SKM-1 treated with dmso at 0.1 percent for 144 hours (cell line): ENCODE data around the gene GNG4.
"Not testable (repeated sequence)": the region's sequence is repeated elsewhere in the genome, so short reads cannot be mapped to it uniquely, and the experiment has no call there.

Source experiments
- DNase-seq: peaks from one replicate; lab custom pipeline; 2025; ENCODE audit not compliant: unreplicated experiment; lab: John Stamatoyannopoulos, UW

GNG4 gene

GRCh38 chr1:235650341-235651169 is 971 bp upstream of the GNG4 start:
- no peak for DNase-seq

GRCh38 chr1:235648954-235649367 is 623 bp downstream of the GNG4 start:
- DNase-seq, result no peak

- DNase-seq, result no peak
Observed at GRCh38 chr1:235648407-235648907, 1.1 kb downstream of the GNG4 start.

- not testable (repeated sequence) for DNase-seq
Observed at GRCh38 chr1:235647537-235647936, 2.0 kb downstream of the GNG4 start.

- no peak for DNase-seq
Observed at GRCh38 chr1:235646463-235646862, 3.1 kb downstream of the GNG4 start.

- no peak for DNase-seq
Observed at GRCh38 chr1:235644693-235645305, 4.8 kb downstream of the GNG4 start.

GRCh38 chr1:235643837-235644692 is 5.5 kb downstream of the GNG4 start:
- no peak for DNase-seq

- DNase-seq, result no peak
Observed at GRCh38 chr1:235642943-235643371, 6.6 kb downstream of the GNG4 start.

- no peak for DNase-seq
Observed at GRCh38 chr1:235642011-235642942, 7.3 kb downstream of the GNG4 start.

GRCh38 chr1:235640580-235640979 is 9.0 kb downstream of the GNG4 start:
- DNase-seq, result no peak

GRCh38 chr1:235639226-235640205 is 10.1 kb downstream of the GNG4 start:
- DNase-seq, result no peak

GRCh38 chr1:235638612-235639011 is 11.0 kb downstream of the GNG4 start:
- not testable (repeated sequence) for DNase-seq

GRCh38 chr1:235637756-235638534 is 11.6 kb downstream of the GNG4 start:
- no peak for DNase-seq

- DNase-seq, result no peak
Observed at GRCh38 chr1:235635938-235636662, 13.5 kb downstream of the GNG4 start.

- DNase-seq, result peak; percentile 35
Observed at GRCh38 chr1:235632506-235633401, 16.8 kb downstream of the GNG4 start.

- no peak for DNase-seq
Observed at GRCh38 chr1:235631816-235632215, 17.8 kb downstream of the GNG4 start.
